ENCODE measurements around the gene ZFP91.

Gene ZFP91

DNA sequence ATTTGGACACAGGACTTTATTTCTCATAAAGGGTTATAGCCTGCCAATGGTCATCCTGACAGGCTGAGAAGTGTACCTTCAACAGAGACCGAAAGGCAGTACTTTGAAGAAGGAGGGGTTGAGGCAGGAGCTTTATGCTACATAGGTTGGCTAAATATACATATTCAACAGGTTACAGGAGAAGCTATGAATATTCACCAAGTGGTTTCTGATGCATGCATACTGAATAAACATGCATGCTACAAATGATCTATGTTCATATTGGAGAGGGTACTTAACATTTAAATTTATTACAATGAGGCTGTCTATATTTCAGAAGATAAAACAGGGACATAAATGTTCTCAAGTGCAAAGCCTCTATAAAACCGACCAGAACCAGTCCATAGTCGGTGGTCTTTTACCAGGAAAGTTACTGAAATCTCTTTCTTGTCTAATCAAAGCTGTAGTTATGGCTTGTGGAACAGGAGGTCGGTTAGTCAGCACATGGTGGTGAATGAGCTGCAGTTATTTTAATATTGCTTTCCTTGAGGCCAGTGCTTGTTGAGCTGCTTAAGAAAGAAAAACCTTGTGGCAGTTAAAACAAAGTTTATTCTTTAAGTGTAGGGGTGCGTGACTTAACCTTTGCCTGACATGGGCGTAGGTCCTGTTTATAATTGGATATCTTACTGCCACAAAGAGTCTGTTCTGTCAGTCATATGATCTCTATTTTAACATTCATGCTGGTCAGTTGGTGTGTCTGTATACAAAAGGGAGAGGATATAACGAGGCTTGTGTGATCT, 63.1 kb downstream of the ZFP91 start:
- in situ Hi-C loops (cut with MboI; ENCODE audit: low sequenced_read_pairs, unreplicated experiment), result no loop called here
- DNase-seq (ENCODE audit: low spot score), result no peak
- TF ChIP-seq, protein P1, sequence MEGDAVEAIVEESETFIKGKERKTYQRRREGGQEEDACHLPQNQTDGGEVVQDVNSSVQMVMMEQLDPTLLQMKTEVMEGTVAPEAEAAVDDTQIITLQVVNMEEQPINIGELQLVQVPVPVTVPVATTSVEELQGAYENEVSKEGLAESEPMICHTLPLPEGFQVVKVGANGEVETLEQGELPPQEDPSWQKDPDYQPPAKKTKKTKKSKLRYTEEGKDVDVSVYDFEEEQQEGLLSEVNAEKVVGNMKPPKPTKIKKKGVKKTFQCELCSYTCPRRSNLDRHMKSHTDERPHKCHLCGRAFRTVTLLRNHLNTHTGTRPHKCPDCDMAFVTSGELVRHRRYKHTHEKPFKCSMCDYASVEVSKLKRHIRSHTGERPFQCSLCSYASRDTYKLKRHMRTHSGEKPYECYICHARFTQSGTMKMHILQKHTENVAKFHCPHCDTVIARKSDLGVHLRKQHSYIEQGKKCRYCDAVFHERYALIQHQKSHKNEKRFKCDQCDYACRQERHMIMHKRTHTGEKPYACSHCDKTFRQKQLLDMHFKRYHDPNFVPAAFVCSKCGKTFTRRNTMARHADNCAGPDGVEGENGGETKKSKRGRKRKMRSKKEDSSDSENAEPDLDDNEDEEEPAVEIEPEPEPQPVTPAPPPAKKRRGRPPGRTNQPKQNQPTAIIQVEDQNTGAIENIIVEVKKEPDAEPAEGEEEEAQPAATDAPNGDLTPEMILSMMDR (IDR thresholded peaks at IDR 0.05; ENCODE audit: borderline replicate concordance, control extremely low read depth, extremely low read depth, insufficient read depth, missing control alignments), result no peak

DNA sequence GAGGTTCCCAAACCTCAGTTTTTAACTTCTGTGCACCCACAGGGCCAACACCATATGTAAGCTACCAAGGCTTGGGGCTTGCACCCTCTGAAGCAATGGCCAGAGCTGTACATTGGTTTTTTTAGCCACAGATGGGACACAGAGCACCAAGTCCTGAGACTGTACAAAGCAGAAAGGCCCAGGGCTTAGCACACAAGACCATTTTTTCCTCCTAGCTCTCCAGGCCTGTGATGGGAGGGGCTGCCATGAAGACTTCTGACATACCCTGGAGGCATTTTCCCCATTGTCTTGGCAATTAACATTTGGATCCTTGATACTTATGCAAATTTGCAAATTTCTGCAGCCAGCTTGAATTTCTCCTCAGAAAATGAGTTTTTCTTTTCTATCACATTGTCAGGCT, 67.0 kb downstream of the ZFP91 start:
- DNase-seq (ENCODE audit: low spot score), result no peak
- TF ChIP-seq, protein P1 (IDR thresholded peaks at IDR 0.05; ENCODE audit: borderline replicate concordance, control extremely low read depth, extremely low read depth, insufficient read depth, missing control alignments), result no peak
- in situ Hi-C loops (cut with MboI; ENCODE audit: low sequenced_read_pairs, unreplicated experiment), result no loop called here

DNA sequence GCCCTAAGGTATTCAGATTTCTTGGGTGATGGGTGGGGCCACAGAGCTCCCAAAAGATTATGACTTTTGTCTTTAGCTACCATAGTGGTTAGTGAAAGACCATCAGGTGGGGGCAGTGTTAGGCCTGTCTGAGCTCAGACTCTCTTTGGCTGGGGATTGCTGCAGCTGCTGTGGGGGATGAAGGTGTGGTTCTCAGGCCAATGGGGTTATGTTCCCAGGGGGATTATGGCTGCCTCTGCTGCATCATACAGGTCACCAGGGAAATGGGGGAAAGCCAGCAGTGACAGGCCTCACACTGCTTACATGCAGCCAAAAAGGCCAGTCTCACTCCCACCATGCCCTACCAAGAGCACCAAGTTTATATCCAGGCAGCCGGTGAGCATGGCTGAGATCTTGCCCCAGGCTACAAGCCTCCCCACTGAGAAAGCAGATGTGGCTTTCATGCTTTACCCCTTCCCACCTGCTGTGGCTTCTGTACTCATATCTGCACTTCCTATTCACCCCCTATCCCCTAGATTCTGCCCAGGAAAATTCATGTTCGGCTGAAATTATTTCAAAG, 68.4 kb downstream of the ZFP91 start:
- no peak for DNase-seq (ENCODE audit: low spot score)
- TF ChIP-seq, protein P1 (IDR thresholded peaks at IDR 0.05; ENCODE audit: borderline replicate concordance, control extremely low read depth, extremely low read depth, insufficient read depth, missing control alignments), result peak; percentile 20
- in situ Hi-C loops (cut with MboI; ENCODE audit: low sequenced_read_pairs, unreplicated experiment), result no loop called here

DNA sequence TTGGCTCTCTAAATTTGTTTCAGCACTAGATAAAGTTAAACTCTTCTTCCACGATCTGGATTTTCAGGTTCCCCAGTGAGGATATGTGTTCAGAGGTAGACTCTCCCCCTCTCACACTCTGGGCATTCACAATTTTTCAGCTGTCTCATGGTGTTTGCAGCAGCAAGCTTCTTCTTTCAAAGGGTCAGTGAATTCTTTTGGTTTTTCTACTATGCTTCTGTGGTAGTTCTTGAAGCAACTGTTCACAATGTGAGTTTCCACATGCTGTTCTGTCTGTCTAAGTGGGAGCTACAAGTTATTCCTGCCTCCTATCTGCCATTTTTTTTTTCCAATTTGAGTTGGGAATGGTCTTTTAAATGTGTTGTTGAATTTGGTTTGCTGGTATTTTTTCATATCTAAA, 69.0 kb downstream of the ZFP91 start:
- no peak for DNase-seq (ENCODE audit: low spot score)
- TF ChIP-seq, protein P1 (IDR thresholded peaks at IDR 0.05; ENCODE audit: borderline replicate concordance, control extremely low read depth, extremely low read depth, insufficient read depth, missing control alignments), result no peak
- in situ Hi-C loops (cut with MboI; ENCODE audit: low sequenced_read_pairs, unreplicated experiment), result no loop called here

DNA sequence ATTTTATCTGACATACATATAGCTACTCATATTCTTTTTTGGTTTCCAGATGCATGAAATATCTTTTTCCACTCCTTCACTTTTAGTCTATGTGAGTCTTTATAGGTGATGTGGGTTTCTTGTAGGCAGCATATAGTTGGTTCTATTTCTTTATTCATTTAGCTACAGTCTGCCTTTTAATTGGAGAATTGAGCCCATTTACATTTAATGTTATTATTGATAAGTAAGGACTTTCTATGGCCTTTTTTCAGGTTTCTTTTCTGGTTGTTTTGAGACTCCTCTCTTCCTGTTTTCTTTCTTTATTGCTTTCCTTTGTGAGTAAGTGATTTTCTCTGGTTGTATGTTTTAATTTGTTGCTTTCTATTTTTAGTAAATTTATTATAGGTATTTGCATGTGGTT, 70.8 kb downstream of the ZFP91 start:
- in situ Hi-C loops (cut with MboI; ENCODE audit: low sequenced_read_pairs, unreplicated experiment), result loop anchor here (10.0 to 25.0 kb wide), 2 partner anchors 135 to 413 kb away; no protein-coding TSS in a partner anchor
- TF ChIP-seq, protein P1 (IDR thresholded peaks at IDR 0.05; ENCODE audit: borderline replicate concordance, control extremely low read depth, extremely low read depth, insufficient read depth, missing control alignments), result no peak
- DNase-seq (ENCODE audit: low spot score), result no peak

DNA sequence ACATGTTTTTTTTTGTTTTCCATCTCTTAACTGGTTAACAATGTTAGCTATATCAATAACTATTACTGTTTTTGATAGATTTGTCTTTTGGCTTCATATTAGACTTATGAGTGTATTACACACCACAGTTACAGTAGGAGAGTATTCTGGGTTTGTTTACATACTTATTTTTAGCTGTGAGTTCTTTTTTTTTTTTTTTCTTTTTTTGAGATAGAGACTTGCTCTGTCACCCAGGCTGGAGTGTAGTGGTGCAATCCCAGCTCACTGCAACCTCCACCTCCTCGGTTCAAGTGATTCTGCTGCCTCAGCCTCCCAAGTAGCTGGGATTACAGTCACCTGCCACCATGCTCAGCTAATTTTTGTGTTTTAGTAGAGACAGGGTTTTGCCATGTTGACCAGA, 71.6 kb downstream of the ZFP91 start:
- TF ChIP-seq, protein P1 (IDR thresholded peaks at IDR 0.05; ENCODE audit: borderline replicate concordance, control extremely low read depth, extremely low read depth, insufficient read depth, missing control alignments), result no peak
- in situ Hi-C loops (cut with MboI; ENCODE audit: low sequenced_read_pairs, unreplicated experiment), result loop anchor here (10.0 to 25.0 kb wide), 2 partner anchors 134 to 412 kb away; no protein-coding TSS in a partner anchor
- no peak for DNase-seq (ENCODE audit: low spot score)

All from GM13976 (cell line).